HEK293 (cell line): ENCODE results near the gene THAP7.

Source experiments
- CTCF ChIP-seq: fragments of 450-650 bp; formaldehyde crosslinking; IDR thresholded peaks from 2 replicates; pipeline ENCODE4 v1.5.1; 2016; ENCODE audit warnings: missing biosample characterization, missing genetic modification characterization
- ZNF274 ChIP-seq, 2 experiments: fragments of 200-500 bp in 1 of 2; fragments of 450-650 bp in 1 of 2; sonication (Bioruptor generic) in 1 of 2; formaldehyde crosslinking in 1 of 2; IDR thresholded peaks; 2 replicates each; pipeline versions ENCODE4 v1.5.1 to v1.6.1; 2014 to 2016; ENCODE audit warnings: borderline replicate concordance in 1 of 2, inconsistent platforms in 1 of 2, low read length in 1 of 2, missing biosample characterization in 1 of 2, missing genetic modification characterization in 1 of 2
- ZNF501 ChIP-seq: fragments of 450-650 bp; formaldehyde crosslinking; IDR thresholded peaks from 2 replicates; pipeline ENCODE4 v1.5.1; 2016; ENCODE audit warnings: missing biosample characterization, missing genetic modification characterization

- TF ChIP-seq ZNF501 (tag by site-specific recombination) (no peak), ZNF274 (IDR thresholded peaks at IDR 0.05; ENCODE audit: low read length) (no peak), ZNF274 (tag by site-specific recombination; IDR thresholded peaks at IDR 0.05; ENCODE audit: borderline replicate concordance) (no peak), CTCF (tag by site-specific recombination) (no peak)
Measured at GRCh38 chr22:20967697-20968211, 34.2 kb downstream of the THAP7 start.
